SK-N-SH (cell line): ENCODE results near the gene ASAP3. TPM values are rescaled to one million over a fixed set of nuclear protein-coding genes. Genes with fewer than 3 reads are reported as not detected.

Experiments
- CTCF ChIA-PET: fragments of 300-600, 350-600 bp; formaldehyde crosslinking; extraction: SDS; loops from one replicate; lab custom pipeline; 2021; lab: Yijun Ruan, JAX
- POLR2A ChIA-PET: fragments of 350-600 bp; sonication (Branson Sonifier 250); formaldehyde crosslinking; extraction: SDS; loops from one replicate; lab custom pipeline; 2020; ENCODE audit warnings: antibody characterized with exemption, inconsistent platforms; lab: Yijun Ruan, JAX
- DNase-seq: peaks from one replicate; pipeline ENCODE4 v3.0.0; 2012
- H2AFZ ChIP-seq: fragments of 200-600 bp; sonication (generic); 2 replicates; pipeline ENCODE4 v1.8.1; 2016; ENCODE audit warnings: antibody characterized with exemption, mild to moderate bottlenecking, low read depth
- H3F3A ChIP-seq: fragments of 200-600 bp; sonication (generic); replicated peaks from 2 replicates; pipeline ENCODE3; 2016; ENCODE audit warnings: antibody characterized with exemption, mild to moderate bottlenecking; ENCODE audit not compliant: insufficient read depth
- H3K27ac ChIP-seq, 2 experiments: fragments of 200-500 bp in 1 of 2; fragments of 200-600 bp in 1 of 2; sonication (Bioruptor generic) in 1 of 2; sonication (generic), shearing (Covaris generic) in 1 of 2; 2 replicates each; pipeline versions ENCODE4 v1.5.1 to v1.6.1; 2014 to 2016; ENCODE audit warnings: low read depth in 2 of 2, inconsistent platforms in 1 of 2, low read length in 1 of 2, mild to moderate bottlenecking in 1 of 2, mixed read lengths in 1 of 2
- H3K27me3 ChIP-seq: fragments of 200-600 bp; sonication (generic), shearing (Covaris generic); 2 replicates; pipeline ENCODE4 v1.6.1; 2016; ENCODE audit warnings: mixed run types; ENCODE audit not compliant: insufficient read depth
- H3K36me3 ChIP-seq, 2 experiments: fragments of 200-500 bp in 1 of 2; fragments of 200-600 bp in 1 of 2; sonication (Bioruptor generic) in 1 of 2; sonication (generic) in 1 of 2; replicated peaks in 1 of 2; 2 replicates each; pipeline versions ENCODE3 to v1.5.1; 2014 to 2016; ENCODE audit warnings: low read length in 1 of 2, mild to moderate bottlenecking in 1 of 2; ENCODE audit not compliant: insufficient read depth in 2 of 2, control insufficient read depth in 1 of 2
- H3K4me1 ChIP-seq, 2 experiments: fragments of 200-500 bp in 1 of 2; fragments of 200-600 bp in 1 of 2; sonication (Bioruptor generic) in 1 of 2; sonication (generic), shearing (Covaris generic) in 1 of 2; 2 replicates each; pipeline versions ENCODE4 v1.5.1 to v1.6.1; 2014 to 2016; ENCODE audit warnings: low read depth in 1 of 2, low read length in 1 of 2, mixed run types in 1 of 2; ENCODE audit not compliant: insufficient read depth in 2 of 2, control insufficient read depth in 1 of 2
- H3K4me2 ChIP-seq: fragments of 200-600 bp; sonication (generic), shearing (Covaris generic); 2 replicates; pipeline ENCODE4 v1.6.1; 2017; ENCODE audit warnings: mixed run types
- H3K4me3 ChIP-seq, 2 experiments: fragments of 200-500 bp in 1 of 2; fragments of 200-600 bp in 1 of 2; sonication (Bioruptor generic) in 1 of 2; sonication (generic), shearing (Covaris generic) in 1 of 2; 2 replicates each; pipeline versions ENCODE4 v1.5.1 to v1.8.1; 2014 to 2016; ENCODE audit warnings: low read depth in 2 of 2, inconsistent platforms in 1 of 2, low read length in 1 of 2, mild to moderate bottlenecking in 1 of 2, mixed read lengths in 1 of 2, moderate library complexity in 1 of 2
- H3K79me2 ChIP-seq: fragments of 200-600 bp; sonication (generic); 2 replicates; pipeline ENCODE4 v1.8.1; 2017; ENCODE audit warnings: mild to moderate bottlenecking; ENCODE audit not compliant: insufficient read depth
- H3K9ac ChIP-seq: fragments of 200-600 bp; sonication (generic); 2 replicates; pipeline ENCODE4 v1.6.1; 2017; ENCODE audit warnings: mixed run types
- H3K9me2 ChIP-seq: fragments of 200-600 bp; sonication (generic); 2 replicates; pipeline ENCODE4 v1.6.1; 2017; ENCODE audit warnings: mixed run types
- H3K9me3 ChIP-seq: fragments of 200-600 bp; sonication (generic); 2 replicates; pipeline ENCODE4 v1.6.1; 2017; ENCODE audit warnings: mixed run types, mild to moderate bottlenecking, moderate library complexity
- H4K20me1 ChIP-seq: fragments of 200-600 bp; sonication (generic); 2 replicates; pipeline ENCODE4 v1.6.1; 2017; ENCODE audit warnings: mild to moderate bottlenecking, mixed run types; ENCODE audit not compliant: insufficient read depth
- ELF1 ChIP-seq: IDR thresholded peaks from 2 replicates; pipeline ENCODE4 v1.4.0; 2012
- FOSL2 ChIP-seq: IDR thresholded peaks from 2 replicates; pipeline ENCODE4 v1.4.0; 2012; ENCODE audit warnings: low read depth, mild to moderate bottlenecking, moderate library complexity, borderline replicate concordance
- FOXJ3 ChIP-seq: sonication (generic); formaldehyde crosslinking; IDR thresholded peaks from 2 replicates; pipeline ENCODE4 v1.5.1; 2020; ENCODE audit warnings: mild to moderate bottlenecking, missing genetic modification reagents
- GATA2 ChIP-seq: sonication (generic); formaldehyde crosslinking; IDR thresholded peaks from 2 replicates; pipeline ENCODE4 v1.5.0; 2020; ENCODE audit warnings: mild to moderate bottlenecking, missing genetic modification reagents
- JUND ChIP-seq: IDR thresholded peaks from 2 replicates; pipeline ENCODE4 v1.4.0; 2012
- MEF2A ChIP-seq: IDR thresholded peaks from 2 replicates; pipeline ENCODE4 v1.4.0; 2012; ENCODE audit warnings: low read depth, borderline replicate concordance
- NFIC ChIP-seq: IDR thresholded peaks from 2 replicates; pipeline ENCODE4 v1.4.0; 2012; ENCODE audit warnings: borderline replicate concordance
- POLR2AphosphoS5 ChIP-seq: IDR thresholded peaks from 2 replicates; pipeline ENCODE4 v1.6.1; 2012; ENCODE audit warnings: low read depth, low read length
- RAD21 ChIP-seq: IDR thresholded peaks from 2 replicates; pipeline ENCODE4 v1.6.1; 2012; ENCODE audit warnings: mild to moderate bottlenecking, low read length
- RCOR1 ChIP-seq: fragments of 150-350 bp; IDR thresholded peaks from 2 replicates; pipeline ENCODE4 v1.6.1; 2017; ENCODE audit warnings: antibody characterized with exemption, low read length
- TCF12 ChIP-seq: IDR thresholded peaks from 2 replicates; pipeline ENCODE4 v1.4.0; 2012
- YY1 ChIP-seq: IDR thresholded peaks from 2 replicates; pipeline ENCODE4 v1.4.0; 2012; ENCODE audit warnings: low read depth, mild to moderate bottlenecking
- WGBS: methylation state at CpG from one replicate; pipeline ENCODE4 v1.1.6; 2017; ENCODE audit warnings: low lambda C conversion rate; 5-methylcytosine and 5-hydroxymethylcytosine counted together
- polyA plus RNA-seq, 3 experiments: library from polyadenylated mRNA; depleted of rRNA; stranded (reverse); fragments of >200 nt; gene quantifications; 2 replicates each; pipeline ENCODE4 v1.2.3, GENCODE V29; 2012
- TF ChIP-seq, protein P1 (sequence below): IDR thresholded peaks from 2 replicates; pipeline ENCODE4 v1.4.0; 2012; ENCODE audit warnings: low read depth
- TF ChIP-seq, protein P2 (sequence below): IDR thresholded peaks from 2 replicates; pipeline ENCODE4; 2012
- TF ChIP-seq, protein P3 (sequence below): fragments of 150-350 bp; IDR thresholded peaks from 2 replicates; pipeline ENCODE4 v1.6.1; 2016; ENCODE audit warnings: mild to moderate bottlenecking, low read depth, low read length
- TF ChIP-seq, protein P4 (sequence below): fragments of 200-600 bp; sonication (generic); IDR thresholded peaks from 2 replicates; pipeline ENCODE4 v1.6.1; 2017; ENCODE audit warnings: antibody characterized with exemption, mild to moderate bottlenecking, moderate library complexity
- TF ChIP-seq, protein P5 (sequence below): IDR thresholded peaks from 2 replicates; pipeline ENCODE4 v1.4.0; 2012; ENCODE audit warnings: low read depth, borderline replicate concordance

ASAP3 gene
- polyA plus RNA-seq, 1 of the 3 experiments (the other 2 are of a cell fraction), result 19.6 TPM

DNA sequence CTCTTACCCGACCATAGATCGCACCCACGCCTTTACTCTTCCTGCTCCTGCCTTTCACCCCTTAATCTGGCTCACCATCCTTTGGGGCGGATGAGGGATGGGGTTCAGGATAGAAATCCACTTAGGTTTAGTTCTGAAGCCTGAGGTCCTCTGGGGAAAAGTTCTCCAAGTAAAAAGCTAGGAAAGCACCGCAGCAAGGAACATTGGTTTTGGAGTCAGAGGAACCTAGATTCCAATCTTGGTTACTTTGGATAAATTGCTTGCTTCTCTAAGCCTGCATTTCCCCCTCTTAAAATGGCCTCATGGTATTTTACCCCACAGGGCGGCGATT, 988 bp upstream of the ASAP3 start:
- H3K9ac ChIP-seq, result peak overlapping the region; percentile 80; the same call in 1 of the 2 replicates
- H3K36me3 ChIP-seq, result no peaks in the 10 kb centered on the region
- peaks cover 0 to 6% of the 10 kb centered on the region in 2 experiments; a peak in 1 of 4 replicates for H3K4me1 ChIP-seq
- DNase-seq, result no peak
- peaks cover 32% of the 10 kb centered on the region; the same call in 1 of the 2 replicates for H3K79me2 ChIP-seq
- CTCF ChIA-PET, result interaction anchor here (0.7 to 5.2 kb wide), 8 partner anchors 9 to 173 kb away, joined by 3 to 47 read pairs (median 4); no protein-coding TSS in a partner anchor
- no peaks in the 10 kb centered on the region for H3K9me3 ChIP-seq
- H3K27ac ChIP-seq, result peak overlapping the region in 1 of 2 experiments; percentile 72; a peak in 1 of 4 replicates
- H4K20me1 ChIP-seq, result no peaks in the 10 kb centered on the region
- peak overlapping the region; percentile 81; the same call in 1 of the 2 replicates for H2AFZ ChIP-seq
- 85% methylated on average over 7 of the region's 7 CpGs for WGBS
- H3K4me3 ChIP-seq, result peak overlapping the region; percentile 54 to 73
- peak overlapping the region; percentile 68 for H3K4me2 ChIP-seq
- no peaks in the 10 kb centered on the region for H3K9me2 ChIP-seq
- TF ChIP-seq, protein P1, sequence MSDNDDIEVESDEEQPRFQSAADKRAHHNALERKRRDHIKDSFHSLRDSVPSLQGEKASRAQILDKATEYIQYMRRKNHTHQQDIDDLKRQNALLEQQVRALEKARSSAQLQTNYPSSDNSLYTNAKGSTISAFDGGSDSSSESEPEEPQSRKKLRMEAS, result no peak
- no peak for TF ChIP-seq ELF1
- TF ChIP-seq, protein P2, sequence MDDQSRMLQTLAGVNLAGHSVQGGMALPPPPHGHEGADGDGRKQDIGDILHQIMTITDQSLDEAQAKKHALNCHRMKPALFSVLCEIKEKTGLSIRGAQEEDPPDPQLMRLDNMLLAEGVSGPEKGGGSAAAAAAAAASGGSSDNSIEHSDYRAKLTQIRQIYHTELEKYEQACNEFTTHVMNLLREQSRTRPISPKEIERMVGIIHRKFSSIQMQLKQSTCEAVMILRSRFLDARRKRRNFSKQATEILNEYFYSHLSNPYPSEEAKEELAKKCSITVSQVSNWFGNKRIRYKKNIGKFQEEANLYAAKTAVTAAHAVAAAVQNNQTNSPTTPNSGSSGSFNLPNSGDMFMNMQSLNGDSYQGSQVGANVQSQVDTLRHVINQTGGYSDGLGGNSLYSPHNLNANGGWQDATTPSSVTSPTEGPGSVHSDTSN, result no peak
- POLR2A ChIA-PET, result interaction anchor here (1.5 kb wide), 1 partner anchor 206 kb away, joined by 5 read pairs; the partner anchor contains the start of gene RPL11
- H3F3A ChIP-seq, result peaks cover 13% of the 10 kb centered on the region
- H3K27me3 ChIP-seq, result no peaks in the 10 kb centered on the region

DNA sequence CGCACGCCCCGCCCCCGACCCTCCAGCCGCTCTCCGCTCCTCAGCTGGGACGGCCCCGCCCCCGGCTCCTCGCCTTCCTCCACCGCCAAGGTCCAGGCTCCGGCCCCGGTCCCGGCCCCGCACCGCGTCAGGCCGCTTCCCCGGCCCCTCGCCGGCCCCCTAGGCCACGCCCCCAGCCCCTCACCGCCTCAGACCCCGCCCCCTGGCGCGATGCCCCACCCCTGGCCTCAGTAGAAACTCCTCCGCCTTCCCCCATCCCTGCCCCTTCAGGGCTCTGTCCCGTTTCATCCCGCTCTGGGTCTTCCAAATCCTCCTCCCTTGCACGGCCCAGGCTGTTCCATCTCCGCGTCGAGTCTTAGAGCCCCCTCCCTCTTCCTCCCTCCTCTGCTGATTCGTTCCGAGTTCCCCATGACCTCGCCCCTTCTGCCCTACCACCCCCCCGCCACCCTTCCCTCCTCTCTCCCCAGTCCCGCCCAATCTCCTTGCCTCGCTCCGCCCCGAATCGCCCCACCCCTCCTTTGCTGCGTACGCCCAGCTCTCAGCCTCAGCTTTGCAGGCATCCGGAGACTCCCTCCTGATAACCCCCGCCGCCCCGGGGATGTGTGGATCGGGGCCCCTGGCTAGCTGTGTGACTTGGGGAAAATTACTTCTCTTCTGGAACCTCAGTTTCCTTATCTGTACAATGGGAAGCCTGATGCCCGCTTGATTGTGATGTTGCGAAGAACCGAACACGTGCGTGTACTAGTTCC, 448 bp upstream of the ASAP3 start:
- DNase-seq, result peak; percentile 99
- Histone ChIP-seq H3K4me3 (peak overlapping the region; percentile 73 to 79), H3K9me2 (no peaks in the 10 kb centered on the region), H3K4me2 (peak overlapping the region; percentile 68), H3K27me3 (no peaks in the 10 kb centered on the region), H3K9ac (peak overlapping the region; percentile 80; the same call in 1 of the 2 replicates), H3K4me1 (peaks cover 0 to 6% of the 10 kb centered on the region in 2 experiments; a peak in 1 of 4 replicates), H2AFZ (peak overlapping the region; percentile 81; the same call in 1 of the 2 replicates), H3K36me3 (no peaks in the 10 kb centered on the region), H3K79me2 (peaks cover 32% of the 10 kb centered on the region; the same call in 1 of the 2 replicates), H3K9me3 (no peaks in the 10 kb centered on the region), H3K27ac (peak overlapping the region; percentile 72 to 89), H3F3A (peaks cover 13% of the 10 kb centered on the region), H4K20me1 (no peaks in the 10 kb centered on the region)
- ChIA-PET POLR2A (interaction anchor here (0.6 to 1.5 kb wide), 4 partner anchors 9 to 207 kb away, joined by 3 to 5 read pairs (median 4); partner anchors contain the start of gene RPL11), CTCF (interaction anchor here (0.6 to 5.2 kb wide), 13 partner anchors 10 to 173 kb away, joined by 3 to 47 read pairs (median 4); no protein-coding TSS in a partner anchor)
- WGBS, result 14% methylated on average over 31 of the region's 54 CpGs
- TF ChIP-seq MEF2A (no peak), RCOR1 (peak; percentile 32; the same call in 1 of the 2 replicates), NFIC (no peak), POLR2AphosphoS5 (0 out of 2 replicates have a peak, but pooled peaks have one; percentile 16), JUND (no peak), YY1 (no peak), FOSL2 (no peak), GATA2 (CRISPR knock-in tag) (no peak), RAD21 (no peak), TCF12 (no peak), FOXJ3 (CRISPR knock-in tag) (no peak)
- TF ChIP-seq, protein P3, sequence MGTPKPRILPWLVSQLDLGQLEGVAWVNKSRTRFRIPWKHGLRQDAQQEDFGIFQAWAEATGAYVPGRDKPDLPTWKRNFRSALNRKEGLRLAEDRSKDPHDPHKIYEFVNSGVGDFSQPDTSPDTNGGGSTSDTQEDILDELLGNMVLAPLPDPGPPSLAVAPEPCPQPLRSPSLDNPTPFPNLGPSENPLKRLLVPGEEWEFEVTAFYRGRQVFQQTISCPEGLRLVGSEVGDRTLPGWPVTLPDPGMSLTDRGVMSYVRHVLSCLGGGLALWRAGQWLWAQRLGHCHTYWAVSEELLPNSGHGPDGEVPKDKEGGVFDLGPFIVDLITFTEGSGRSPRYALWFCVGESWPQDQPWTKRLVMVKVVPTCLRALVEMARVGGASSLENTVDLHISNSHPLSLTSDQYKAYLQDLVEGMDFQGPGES, result no peak
- TF ChIP-seq, protein P2, result no peak
- TF ChIP-seq, protein P4, sequence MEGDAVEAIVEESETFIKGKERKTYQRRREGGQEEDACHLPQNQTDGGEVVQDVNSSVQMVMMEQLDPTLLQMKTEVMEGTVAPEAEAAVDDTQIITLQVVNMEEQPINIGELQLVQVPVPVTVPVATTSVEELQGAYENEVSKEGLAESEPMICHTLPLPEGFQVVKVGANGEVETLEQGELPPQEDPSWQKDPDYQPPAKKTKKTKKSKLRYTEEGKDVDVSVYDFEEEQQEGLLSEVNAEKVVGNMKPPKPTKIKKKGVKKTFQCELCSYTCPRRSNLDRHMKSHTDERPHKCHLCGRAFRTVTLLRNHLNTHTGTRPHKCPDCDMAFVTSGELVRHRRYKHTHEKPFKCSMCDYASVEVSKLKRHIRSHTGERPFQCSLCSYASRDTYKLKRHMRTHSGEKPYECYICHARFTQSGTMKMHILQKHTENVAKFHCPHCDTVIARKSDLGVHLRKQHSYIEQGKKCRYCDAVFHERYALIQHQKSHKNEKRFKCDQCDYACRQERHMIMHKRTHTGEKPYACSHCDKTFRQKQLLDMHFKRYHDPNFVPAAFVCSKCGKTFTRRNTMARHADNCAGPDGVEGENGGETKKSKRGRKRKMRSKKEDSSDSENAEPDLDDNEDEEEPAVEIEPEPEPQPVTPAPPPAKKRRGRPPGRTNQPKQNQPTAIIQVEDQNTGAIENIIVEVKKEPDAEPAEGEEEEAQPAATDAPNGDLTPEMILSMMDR, result no peak
- TF ChIP-seq, protein P5, sequence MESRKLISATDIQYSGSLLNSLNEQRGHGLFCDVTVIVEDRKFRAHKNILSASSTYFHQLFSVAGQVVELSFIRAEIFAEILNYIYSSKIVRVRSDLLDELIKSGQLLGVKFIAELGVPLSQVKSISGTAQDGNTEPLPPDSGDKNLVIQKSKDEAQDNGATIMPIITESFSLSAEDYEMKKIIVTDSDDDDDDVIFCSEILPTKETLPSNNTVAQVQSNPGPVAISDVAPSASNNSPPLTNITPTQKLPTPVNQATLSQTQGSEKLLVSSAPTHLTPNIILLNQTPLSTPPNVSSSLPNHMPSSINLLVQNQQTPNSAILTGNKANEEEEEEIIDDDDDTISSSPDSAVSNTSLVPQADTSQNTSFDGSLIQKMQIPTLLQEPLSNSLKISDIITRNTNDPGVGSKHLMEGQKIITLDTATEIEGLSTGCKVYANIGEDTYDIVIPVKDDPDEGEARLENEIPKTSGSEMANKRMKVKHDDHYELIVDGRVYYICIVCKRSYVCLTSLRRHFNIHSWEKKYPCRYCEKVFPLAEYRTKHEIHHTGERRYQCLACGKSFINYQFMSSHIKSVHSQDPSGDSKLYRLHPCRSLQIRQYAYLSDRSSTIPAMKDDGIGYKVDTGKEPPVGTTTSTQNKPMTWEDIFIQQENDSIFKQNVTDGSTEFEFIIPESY, result no peak
